OCI-LY3 (cell line): Measurements from ENCODE around the gene IFNA17.
"Not testable (repeated sequence)": the region's sequence is repeated elsewhere in the genome, so short reads cannot be mapped to it uniquely, and the experiment has no call there.

Source experiments
- H2AFZ ChIP-seq: fragments of 200-600, 300-600 bp; shearing (Covaris generic); 2 replicates; pipeline ENCODE4 v1.6.0; 2014; ENCODE audit warnings: antibody characterized with exemption, low read depth, low read length
- H3K27ac ChIP-seq: fragments of 200-600, 300-600 bp; sonication (generic); 2 replicates; pipeline ENCODE4 v1.5.1; 2014; ENCODE audit warnings: mild to moderate bottlenecking, low read length, moderate library complexity, mixed read lengths
- H3K27me3 ChIP-seq: fragments of 200-600, 300-600 bp; sonication (generic); 2 replicates; pipeline ENCODE4 v1.6.1; 2014; ENCODE audit warnings: low read depth, low read length, mixed read lengths
- H3K36me3 ChIP-seq: fragments of 200-600, 300-600 bp; sonication (generic); replicated peaks from 2 replicates; pipeline ENCODE3; 2014; ENCODE audit warnings: low read depth, low read length, mixed read lengths
- H3K4me1 ChIP-seq: fragments of 300-600, 200-600 bp; sonication (generic); 2 replicates; pipeline ENCODE4 v1.6.1; 2014; ENCODE audit warnings: low read length, mixed read lengths
- H3K4me2 ChIP-seq: fragments of 200-600, 300-600 bp; sonication (generic); 2 replicates; pipeline ENCODE4 v1.6.1; 2014; ENCODE audit warnings: low read length, mixed read lengths
- H3K4me3 ChIP-seq: fragments of 300-600, 200-600 bp; sonication (generic); 2 replicates; pipeline ENCODE4 v1.5.1; 2014; ENCODE audit warnings: antibody characterized with exemption, mild to moderate bottlenecking, low read length, moderate library complexity
- H3K79me2 ChIP-seq: fragments of 300-600, 200-600 bp; shearing (Covaris generic); 2 replicates; pipeline ENCODE4 v1.6.1; 2014; ENCODE audit warnings: mild to moderate bottlenecking, low read length, mixed read lengths
- H3K9ac ChIP-seq: fragments of 300-600, 200-600 bp; shearing (Covaris generic); 2 replicates; pipeline ENCODE4 v1.6.0; 2014; ENCODE audit warnings: mild to moderate bottlenecking, low read length, moderate library complexity
- H3K9me3 ChIP-seq: fragments of 200-600, 300-600 bp; shearing (Covaris generic); 2 replicates; pipeline ENCODE4 v1.6.1; 2014; ENCODE audit warnings: low read length, mixed read lengths; ENCODE audit not compliant: insufficient read depth
- H4K20me1 ChIP-seq: fragments of 200-600, 300-600 bp; sonication (generic); 2 replicates; pipeline ENCODE4 v1.6.1; 2016; ENCODE audit warnings: low read length, mixed read lengths; ENCODE audit not compliant: insufficient read depth
- CTCF ChIP-seq: fragments of 200-600, 300-600 bp; sonication (generic); IDR thresholded peaks from 2 replicates; pipeline ENCODE4 v1.5.1; 2014; ENCODE audit warnings: antibody characterized with exemption, low read length, low read depth
- EZH2phosphoT487 ChIP-seq: fragments of 200-600 bp; shearing (Covaris generic); IDR thresholded peaks from 2 replicates; pipeline ENCODE4 v1.6.1; 2018; ENCODE audit warnings: antibody characterized with exemption, mixed run types, low read depth

Gene IFNA17

GRCh38 chr9:21210311-21210710 is 17.7 kb downstream of the IFNA17 start:
- Histone ChIP-seq H2AFZ (no peak overlapping the region), H3K4me3 (no peak overlapping the region), H3K4me1 (peaks cover 20% of the 10 kb centered on the region), H3K9me3 (no peaks in the 10 kb centered on the region), H3K79me2 (no peaks in the 10 kb centered on the region), H3K9ac (no peak overlapping the region), H3K27ac (no peak overlapping the region), H4K20me1 (no peaks in the 10 kb centered on the region), H3K27me3 (peaks cover 8% of the 10 kb centered on the region; the same call in 1 of the 2 replicates), H3K4me2 (no peak overlapping the region), H3K36me3 (no peaks in the 10 kb centered on the region)
- TF ChIP-seq CTCF (no peak), EZH2phosphoT487 (no peak)

DNA sequence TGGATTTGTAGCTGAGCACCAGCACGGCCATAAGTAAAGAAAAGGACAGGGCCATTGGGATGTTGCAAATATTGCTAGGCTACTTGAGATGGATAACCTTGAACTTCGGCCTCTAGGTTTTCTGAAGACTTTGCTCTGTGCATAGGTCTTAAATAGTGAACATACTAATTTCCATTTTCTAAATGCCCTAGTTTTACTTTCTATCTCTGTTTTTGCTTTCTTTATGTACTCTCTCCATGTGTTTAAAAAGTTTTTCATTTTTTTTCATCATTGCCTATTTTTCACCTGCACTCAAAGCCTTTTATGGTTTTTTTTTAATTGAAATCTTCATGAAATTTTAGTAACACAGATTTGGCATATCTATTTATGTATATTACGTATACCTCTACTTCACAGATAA is 21.0 kb downstream of the IFNA17 start, which contains the start of gene IFNA10:
Gene IFNA10, minus strand, starts transcription at position 101 of the 400 bp plus-strand sequence. Its CDS starts 46 bp downstream, at position 55.
- H3K27ac ChIP-seq, H2AFZ ChIP-seq: not testable (repeated sequence)

DNA sequence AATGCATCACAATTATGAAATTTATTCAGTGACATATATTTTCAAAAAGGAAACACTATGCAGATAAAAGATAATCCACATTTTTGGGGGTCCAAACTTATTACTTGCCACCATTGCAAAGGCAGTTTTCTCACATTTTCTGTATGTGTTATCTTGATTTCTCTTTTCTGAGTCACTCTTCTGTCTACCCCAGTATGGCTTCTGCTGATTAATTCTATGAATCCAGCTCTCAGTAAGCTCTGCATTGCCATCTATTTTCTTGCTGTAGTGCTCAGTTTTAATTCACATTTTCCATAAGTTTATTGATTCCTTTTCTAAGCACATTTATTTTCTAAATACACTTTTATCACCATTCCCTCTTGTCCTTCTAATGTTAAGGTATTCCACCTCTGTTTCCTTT is 22.8 kb downstream of the IFNA17 start:
- H3K4me2 ChIP-seq: no peak overlapping the region
- H3K4me1 ChIP-seq: 0 out of 2 replicates have a peak, but pooled peaks cover 4% of the 10 kb centered on the region
- H3K4me3 ChIP-seq: no peak overlapping the region
- H3K9me3 ChIP-seq: no peaks in the 10 kb centered on the region
- no peak for TF ChIP-seq EZH2phosphoT487
- no peak for TF ChIP-seq CTCF
- no peaks in the 10 kb centered on the region for H3K79me2 ChIP-seq
- no peaks in the 10 kb centered on the region for H4K20me1 ChIP-seq
- no peak overlapping the region for H2AFZ ChIP-seq
- no peaks in the 10 kb centered on the region for H3K36me3 ChIP-seq
- no peak overlapping the region for H3K9ac ChIP-seq
- H3K27me3 ChIP-seq: peaks cover 26% of the 10 kb centered on the region
- no peak overlapping the region for H3K27ac ChIP-seq

More for the DNA sequence above, 21.0 kb downstream of the IFNA17 start, which contains the start of gene IFNA10:
- not testable (repeated sequence) for H3K9me3 ChIP-seq, H3K4me3 ChIP-seq, H3K4me2 ChIP-seq, H3K9ac ChIP-seq, H3K36me3 ChIP-seq, H4K20me1 ChIP-seq, H3K79me2 ChIP-seq, H3K4me1 ChIP-seq
- peaks cover 19% of the 10 kb centered on the region; the same call in 1 of the 2 replicates for H3K27me3 ChIP-seq

DNA sequence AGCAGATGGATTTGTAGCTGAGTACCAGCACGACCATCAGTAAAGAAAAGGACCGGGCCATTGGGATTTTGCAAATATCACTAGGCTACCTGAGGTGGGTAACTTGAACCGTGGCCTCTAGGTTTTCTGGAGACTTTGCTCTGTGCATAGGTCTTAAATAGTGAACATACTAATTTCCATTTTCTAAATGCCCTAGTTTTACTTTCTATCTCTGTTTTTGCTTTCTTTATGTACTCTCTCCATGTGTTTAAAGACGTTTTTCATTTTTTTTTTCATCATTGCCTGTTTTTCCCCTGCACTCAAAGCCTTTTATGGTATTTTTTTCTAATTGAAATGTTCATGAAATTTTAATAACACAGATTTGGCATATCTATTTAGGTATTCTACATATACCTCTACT is 25.9 kb downstream of the IFNA17 start, which contains the start of gene IFNA7:
Gene IFNA7, minus strand, starts transcription at position 101 of the 400 bp plus-strand sequence. Its CDS starts 40 bp downstream, at position 61.
- H3K27ac ChIP-seq, H3K9ac ChIP-seq, H3K36me3 ChIP-seq, H3K4me2 ChIP-seq, H3K79me2 ChIP-seq, H3K9me3 ChIP-seq, H2AFZ ChIP-seq, H3K4me3 ChIP-seq, H4K20me1 ChIP-seq: not testable (repeated sequence)
- peaks cover 13% of the 10 kb centered on the region for H3K4me1 ChIP-seq
- peaks cover 34% of the 10 kb centered on the region for H3K27me3 ChIP-seq

- TF ChIP-seq CTCF (peak; percentile 63), EZH2phosphoT487 (0 out of 2 replicates have a peak, but pooled peaks have one; percentile 43)
- H3K4me1 ChIP-seq: peaks cover 36% of the 10 kb centered on the region
- H3K27ac ChIP-seq: peak overlapping the region; percentile 44; the same call in 1 of the 2 replicates
- peak overlapping the region; percentile 64 for H3K4me2 ChIP-seq
- not testable (repeated sequence) for H3K36me3 ChIP-seq, H3K9ac ChIP-seq, H3K9me3 ChIP-seq, H4K20me1 ChIP-seq, H2AFZ ChIP-seq, H3K79me2 ChIP-seq
- H3K4me3 ChIP-seq: peak overlapping the region; percentile 7; the same call in 1 of the 2 replicates
- peaks cover 23% of the 10 kb centered on the region for H3K27me3 ChIP-seq
Measured at GRCh38 chr9:21194867-21195776, 32.9 kb downstream of the IFNA17 start.

- H3K9ac ChIP-seq, H3K9me3 ChIP-seq, H3K27me3 ChIP-seq, H3K27ac ChIP-seq, H3K4me2 ChIP-seq, H3K36me3 ChIP-seq, H3K79me2 ChIP-seq, H2AFZ ChIP-seq, H4K20me1 ChIP-seq, H3K4me3 ChIP-seq: not testable (repeated sequence)
- H3K4me1 ChIP-seq: peaks cover 12% of the 10 kb centered on the region
Measured at GRCh38 chr9:21187487-21187886, 40.5 kb downstream of the IFNA17 start, which contains the start of gene IFNA4. Gene IFNA4 (minus strand): TSS chr9:21187587. CDS start chr9:21187531, 56 bp downstream.
